A549 (cell line): ENCODE data around the gene RRP8. TPM values are rescaled to one million over a fixed set of nuclear protein-coding genes. Genes with fewer than 3 reads are reported as not detected.

Experiments used
- ATAC-seq, 2 experiments: fragments of 200-7000 bp in 1 of 2; fragments of >200 bp in 1 of 2; cut with Nextera tagmentation in 1 of 2; cut with Tn5 transposase in 1 of 2; 3 replicates each; pipeline versions ENCODE4 v1.8.0 to v1.9.1; 2018 to 2020; ENCODE audit warnings: mild to moderate bottlenecking in 1 of 2, moderate library complexity in 1 of 2
- CTCF ChIA-PET: fragments of 300-600 bp; sonication (Branson Sonifier 250); formaldehyde crosslinking; extraction: SDS; loops from one replicate; lab custom pipeline; 2021; ENCODE audit warnings: antibody characterized with exemption, inconsistent platforms; lab: Yijun Ruan, JAX
- POLR2A ChIA-PET: fragments of 350-600 bp; formaldehyde crosslinking; extraction: SDS; loops from one replicate; lab custom pipeline; 2021; ENCODE audit warnings: antibody characterized with exemption, inconsistent platforms; lab: Yijun Ruan, JAX
- DNase-seq, 2 experiments: peaks; one replicate each; pipeline versions ENCODE4 v3.0.0 to v3.0.0-alpha.2; 2011 to 2016; ENCODE audit warnings: low read depth in 1 of 2, low spot score in 1 of 2
- FAIRE-seq: peaks from 2 replicates; lab custom pipeline; 2011; peaks lifted over from hg19 to GRCh38; lab: Jason Lieb, UNC
- H3K27ac ChIP-seq, 2 experiments: fragments of >200 bp; sonication (Bioruptor Twin); formaldehyde crosslinking; 3 replicates each; pipeline ENCODE4 v1.5.1; 2016 to 2017
- H3K4me1 ChIP-seq: fragments of >200 bp; sonication (Bioruptor Twin); formaldehyde crosslinking; 3 replicates; pipeline ENCODE4 v1.6.1; 2016
- H3K4me2 ChIP-seq: fragments of >200 bp; sonication (Bioruptor Twin); formaldehyde crosslinking; 3 replicates; pipeline ENCODE4 v1.6.1; 2016
- H3K4me3 ChIP-seq: fragments of >200 bp; sonication (Bioruptor Twin); formaldehyde crosslinking; 3 replicates; pipeline ENCODE4 v1.5.1; 2016
- H3K9me3 ChIP-seq: fragments of >200 bp; sonication (Bioruptor Twin); formaldehyde crosslinking; 3 replicates; pipeline ENCODE4 v1.6.1; 2016
- ATOH8 ChIP-seq: fragments of 250-450 bp; sonication (Bioruptor Pico); IDR thresholded peaks from 2 replicates; pipeline ENCODE4 v1.5.0; 2020; ENCODE audit warnings: low read depth, mild to moderate bottlenecking, moderate library complexity
- CEBPB ChIP-seq, 2 experiments: fragments of >200 bp in 1 of 2; sonication (Bioruptor Twin) in 1 of 2; formaldehyde crosslinking in 1 of 2; IDR thresholded peaks; 2 replicates each; pipeline ENCODE4 v1.6.1; 2012 to 2016
- CTCF ChIP-seq: fragments of >200 bp; sonication (Bioruptor Twin); formaldehyde crosslinking; IDR thresholded peaks from 3 replicates; pipeline ENCODE4 v1.5.1; 2016
- ELK1 ChIP-seq: fragments of 150-350 bp; IDR thresholded peaks from 2 replicates; pipeline ENCODE4 v1.6.1; 2014; ENCODE audit warnings: low read depth, mild to moderate bottlenecking, low read length
- ESRRA ChIP-seq: fragments of 150-350 bp; IDR thresholded peaks from 2 replicates; pipeline ENCODE4 v1.6.1; 2014; ENCODE audit warnings: mild to moderate bottlenecking, low read length, borderline replicate concordance
- FOSB ChIP-seq: fragments of 250-450 bp; sonication (Bioruptor Pico); IDR thresholded peaks from 2 replicates; pipeline ENCODE4 v1.5.0; 2020; ENCODE audit warnings: mild to moderate bottlenecking, moderate library complexity
- HDAC2 ChIP-seq: fragments of 200-600 bp; sonication (generic); IDR thresholded peaks from 2 replicates; pipeline ENCODE4 v1.6.1; 2016
- HES2 ChIP-seq: fragments of >200 bp; sonication (Bioruptor Twin); formaldehyde crosslinking; IDR thresholded peaks from 2 replicates; pipeline ENCODE4 v1.6.1; 2016
- HMGXB4 ChIP-seq: fragments of 250-450 bp; sonication (Bioruptor Pico); IDR thresholded peaks from 2 replicates; pipeline ENCODE4 v1.5.0; 2021; ENCODE audit warnings: mild to moderate bottlenecking, moderate library complexity, borderline replicate concordance
- JUNB ChIP-seq: fragments of >200 bp; sonication (Bioruptor Twin); formaldehyde crosslinking; IDR thresholded peaks from 2 replicates; pipeline ENCODE4 v1.6.1; 2016
- NFE2L2 ChIP-seq: fragments of 150-350 bp; conservative IDR thresholded peaks from 2 replicates; pipeline ENCODE4 v1.6.1; 2014; ENCODE audit warnings: low read length
- PBX3 ChIP-seq: IDR thresholded peaks from 2 replicates; pipeline ENCODE4 v1.6.1; 2012
- PHF8 ChIP-seq: fragments of 200-600 bp; sonication (generic); IDR thresholded peaks from 2 replicates; pipeline ENCODE4 v1.6.1; 2016; ENCODE audit warnings: low read depth, mild to moderate bottlenecking, antibody characterized with exemption, moderate library complexity, borderline replicate concordance
- POLR2AphosphoS2 ChIP-seq: conservative IDR thresholded peaks from 2 replicates; pipeline ENCODE4 v1.6.1; 2012; ENCODE audit warnings: low read length, improper control_type of control experiment, inconsistent platforms
- REST ChIP-seq: fragments of 200-600 bp; sonication (generic); IDR thresholded peaks from 2 replicates; pipeline ENCODE4 v1.6.1; 2016; ENCODE audit warnings: antibody characterized with exemption, mild to moderate bottlenecking, moderate library complexity
- RFX5 ChIP-seq: fragments of 450-650 bp; IDR thresholded peaks from 2 replicates; pipeline ENCODE4 v1.7.1; 2014; ENCODE audit warnings: antibody characterized with exemption, mild to moderate bottlenecking, moderate library complexity
- RNF2 ChIP-seq: fragments of 200-600 bp; sonication (generic); IDR thresholded peaks from 2 replicates; pipeline ENCODE4 v1.6.1; 2016; ENCODE audit warnings: low read depth, mild to moderate bottlenecking, antibody characterized with exemption, moderate library complexity, borderline replicate concordance
- SREBF2 ChIP-seq: fragments of 450-650 bp; IDR thresholded peaks from 2 replicates; pipeline ENCODE4 v1.6.1; 2014; ENCODE audit warnings: mild to moderate bottlenecking, moderate library complexity
- TFCP2L1 ChIP-seq: fragments of 250-450 bp; sonication (Bioruptor Pico); IDR thresholded peaks from 2 replicates; pipeline ENCODE4 v1.5.0; 2021; ENCODE audit warnings: mild to moderate bottlenecking
- USF2 ChIP-seq: fragments of 450-650 bp; IDR thresholded peaks from 2 replicates; pipeline ENCODE4 v1.6.1; 2014; ENCODE audit warnings: antibody characterized with exemption
- ZC3H11A ChIP-seq: fragments of 450-650 bp; IDR thresholded peaks from 2 replicates; pipeline ENCODE4 v1.6.1; 2014; ENCODE audit warnings: antibody characterized with exemption, mild to moderate bottlenecking
- WGBS: methylation state at CpG from one replicate; pipeline ENCODE4 v1.1.6; 2017; ENCODE audit errors: missing lambda C conversion rate; 5-methylcytosine and 5-hydroxymethylcytosine counted together
- polyA plus RNA-seq, 4 experiments: library from polyadenylated mRNA; depleted of rRNA in 3 of 4; stranded (reverse); fragments of >200 nt; fragmentation: RNase III in 1 of 4; extraction: RNeasy Plus Mini Kit Qiagen cat#74134 plus additional on column Dnase treatment in 1 of 4; gene quantifications; 2 replicates in 3 of 4; 3 replicates in 1 of 4; pipeline ENCODE4 v1.2.3, GENCODE V29; 2011 to 2017

RRP8 gene
- polyA plus RNA-seq, 2 of the 4 experiments (the other 2 are of a cell fraction) = 14.5 to 25.9 TPM

GRCh38 chr11:6596239-6596877 lies 7.1 kb downstream of the RRP8 start (continued):
- no peak for TF ChIP-seq ATOH8 (CRISPR knock-in tag)
- TF ChIP-seq CTCF = no peak

GRCh38 chr11:6594142-6594768 lies 9.2 kb downstream of the RRP8 start:
- POLR2A ChIA-PET = no interaction called here
- no peak for FAIRE-seq
- TF ChIP-seq ELK1 (no peak), RFX5 (no peak), ZC3H11A (no peak), HMGXB4 (CRISPR knock-in tag) (no peak), PHF8 (no peak), CEBPB (IDR thresholded peaks at IDR 0.05) (no peak), HES2 (no peak), JUNB (no peak), PBX3 (no peak), FOSB (CRISPR knock-in tag) (no peak), POLR2AphosphoS2 (no peak), ESRRA (no peak), TFCP2L1 (CRISPR knock-in tag) (no peak), RNF2 (no peak), CTCF (no peak), REST (no peak), HDAC2 (no peak), SREBF2 (no peak), NFE2L2 (no peak), USF2 (no peak)
- no peak for DNase-seq
- Histone ChIP-seq H3K4me2 (no peak overlapping the region), H3K4me1 (no peaks in the 10 kb centered on the region), H3K27ac (no peak overlapping the region), H3K4me3 (no peak overlapping the region), H3K9me3 (no peaks in the 10 kb centered on the region)
- ATAC-seq = peak; percentile 59; a peak in 4 of 6 replicates
- 93% methylated on average over 3 of the region's 3 CpGs for WGBS
- CTCF ChIA-PET = interaction anchor here (0.9 to 1.4 kb wide), 5 partner anchors 11 to 64 kb away, joined by 3 to 4 read pairs (median 3); no protein-coding TSS in a partner anchor
